ENCODE results near the gene EEF1E1. TPM values are rescaled to one million over a fixed set of nuclear protein-coding genes. Genes with fewer than 3 reads are reported as not detected.

Gene EEF1E1
- total RNA-seq, 1 donor from 2014 or later: 44.5 TPM

GRCh38 chr6:8110725-8111124, 8.4 kb upstream of the EEF1E1 start:
- H3K79me2 ChIP-seq (ENCODE audit: insufficient read depth, low read length): no peaks in the 10 kb centered on the region
- no peak overlapping the region for H3K4me2 ChIP-seq (ENCODE audit: low read length)
- H3K4me1 Mint-ChIP-seq (ENCODE audit: low read depth, unreplicated experiment): peaks cover 5% of the 10 kb centered on the region
- H3K9me3 Mint-ChIP-seq (ENCODE audit: unreplicated experiment): peaks cover 2% of the 10 kb centered on the region
- peaks cover 11% of the 10 kb centered on the region for H3K4me1 ChIP-seq (ENCODE audit: insufficient read depth, low read length)
- no peak overlapping the region for H3K27ac Mint-ChIP-seq (ENCODE audit: unreplicated experiment)
- no peak overlapping the region for H3K4me3 Mint-ChIP-seq (ENCODE audit: unreplicated experiment)
- peaks cover 5% of the 10 kb centered on the region for H3K27me3 Mint-ChIP-seq (ENCODE audit: low read depth, unreplicated experiment)
- peaks cover 3% of the 10 kb centered on the region for H3K9me3 ChIP-seq (ENCODE audit: insufficient read depth, low read depth, low read length)
- no peak for FAIRE-seq
- H4K20me1 ChIP-seq (ENCODE audit: insufficient read depth, low read length): no peaks in the 10 kb centered on the region
- no peaks in the 10 kb centered on the region for H3K27me3 ChIP-seq (ENCODE audit: insufficient read depth, low read length)
- no peak overlapping the region for H3K4me3 ChIP-seq (ENCODE audit: insufficient read depth, low read depth, low read length)
- H2AFZ ChIP-seq (ENCODE audit: low read depth, low read length): no peak overlapping the region
- H3K36me3 ChIP-seq (ENCODE audit: insufficient read depth, low read length): no peaks in the 10 kb centered on the region
- DNase-seq (ENCODE audit: low read depth): no peak
- TF ChIP-seq CTCF (IDR thresholded peaks at IDR 0.05; ENCODE audit: insufficient read depth, low read depth, low read length) (no peak), EZH2 (IDR thresholded peaks at IDR 0.05; ENCODE audit: insufficient read depth, low read length) (no peak)
- H3K36me3 Mint-ChIP-seq (ENCODE audit: low read depth, unreplicated experiment): no peaks in the 10 kb centered on the region
- H3K27ac ChIP-seq (ENCODE audit: low read depth, low read length): no peak overlapping the region
- H3K9ac ChIP-seq (ENCODE audit: low read length): no peak overlapping the region

DNA sequence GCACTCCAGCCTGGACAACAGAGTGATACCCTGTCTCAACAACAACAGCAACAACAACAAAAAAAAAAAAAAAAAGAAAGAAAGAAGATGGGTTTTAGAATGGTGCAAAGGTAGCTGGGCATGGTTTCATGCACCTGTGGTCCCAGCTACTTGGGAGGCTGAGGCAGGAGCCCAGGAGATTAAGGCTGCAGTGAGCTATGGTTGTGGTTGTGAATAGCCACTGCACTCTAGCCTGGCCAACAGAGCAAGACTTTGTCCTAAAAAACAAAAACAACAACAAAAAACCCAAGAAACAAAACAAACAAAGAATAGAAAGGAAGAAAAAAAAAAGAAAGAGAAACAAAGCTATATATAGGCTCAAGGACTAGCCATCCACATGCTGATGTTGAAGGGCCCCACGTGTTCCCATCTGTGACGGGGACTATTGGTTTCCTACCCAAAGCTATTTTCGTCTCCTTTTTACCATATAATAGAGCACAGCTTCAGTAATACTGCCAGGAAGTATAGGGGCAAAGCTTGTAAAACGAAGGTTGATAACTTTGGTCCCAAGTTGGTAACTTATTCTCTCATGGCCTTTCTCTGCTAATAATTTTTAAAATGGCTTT, 7.9 kb upstream of the EEF1E1 start:
- Histone ChIP-seq H3K9me3 (ENCODE audit: insufficient read depth, low read depth, low read length) (no peaks in the 10 kb centered on the region), H4K20me1 (ENCODE audit: insufficient read depth, low read length) (no peaks in the 10 kb centered on the region), H3K36me3 (ENCODE audit: insufficient read depth, low read length) (no peaks in the 10 kb centered on the region), H3K4me1 (ENCODE audit: insufficient read depth, low read length) (peaks cover 11% of the 10 kb centered on the region), H3K4me2 (ENCODE audit: low read length) (no peak overlapping the region), H2AFZ (ENCODE audit: low read depth, low read length) (no peak overlapping the region), H3K4me3 (ENCODE audit: insufficient read depth, low read depth, low read length) (no peak overlapping the region), H3K27me3 (ENCODE audit: insufficient read depth, low read length) (no peaks in the 10 kb centered on the region), H3K79me2 (ENCODE audit: insufficient read depth, low read length) (no peaks in the 10 kb centered on the region), H3K9ac (ENCODE audit: low read length) (no peak overlapping the region), H3K27ac (ENCODE audit: low read depth, low read length) (no peak overlapping the region)
- FAIRE-seq: no peak
- no peak overlapping the region for H3K4me3 Mint-ChIP-seq (ENCODE audit: unreplicated experiment)
- peaks cover 5% of the 10 kb centered on the region for H3K4me1 Mint-ChIP-seq (ENCODE audit: low read depth, unreplicated experiment)
- peaks cover 2% of the 10 kb centered on the region for H3K9me3 Mint-ChIP-seq (ENCODE audit: unreplicated experiment)
- peaks cover 5% of the 10 kb centered on the region for H3K27me3 Mint-ChIP-seq (ENCODE audit: low read depth, unreplicated experiment)
- DNase-seq (ENCODE audit: low read depth): no peak
- no peak for TF ChIP-seq EZH2 (IDR thresholded peaks at IDR 0.05; ENCODE audit: insufficient read depth, low read length)
- TF ChIP-seq CTCF (IDR thresholded peaks at IDR 0.05; ENCODE audit: insufficient read depth, low read depth, low read length): no peak
- no peaks in the 10 kb centered on the region for H3K36me3 Mint-ChIP-seq (ENCODE audit: low read depth, unreplicated experiment)
- H3K27ac Mint-ChIP-seq (ENCODE audit: unreplicated experiment): no peak overlapping the region

DNA sequence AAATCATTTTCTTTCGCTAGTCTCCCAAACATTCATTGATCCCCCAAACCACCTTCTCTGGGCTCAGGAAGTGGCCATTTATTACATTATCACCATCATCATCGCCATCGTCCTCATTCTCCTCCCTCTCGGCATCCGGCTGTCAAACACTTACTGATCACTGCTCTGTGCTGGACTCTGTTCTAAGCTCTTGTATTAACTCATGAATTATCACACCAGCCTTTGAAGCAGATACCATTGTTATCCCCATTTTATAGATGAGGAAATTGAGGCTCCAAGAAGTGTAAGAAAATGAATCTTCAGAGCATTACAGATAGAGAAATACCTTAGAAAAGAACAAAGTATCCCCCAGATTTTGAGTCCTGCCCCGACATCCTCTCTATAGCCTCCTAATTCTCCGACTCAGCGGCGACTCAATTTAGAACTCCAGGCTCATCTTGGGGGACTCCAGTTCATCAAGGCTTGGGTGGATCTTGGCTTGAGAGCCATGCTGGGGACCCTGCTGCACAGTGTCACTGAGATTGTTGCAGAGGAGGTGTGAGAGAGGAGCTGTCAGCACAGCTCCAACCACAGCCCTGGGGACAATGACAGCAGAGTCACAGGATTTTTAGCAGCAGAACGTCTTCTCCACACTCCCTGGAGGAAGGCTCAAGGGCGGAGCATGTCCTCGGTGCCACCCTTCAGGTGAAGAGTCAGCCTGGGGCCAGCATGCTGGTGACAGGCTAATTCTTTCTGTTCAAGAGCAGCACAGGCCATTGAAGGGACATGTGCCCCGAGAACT, 6.6 kb upstream of the EEF1E1 start:
- Histone ChIP-seq H3K36me3 (ENCODE audit: insufficient read depth, low read length) (no peaks in the 10 kb centered on the region), H3K4me1 (ENCODE audit: insufficient read depth, low read length) (peaks cover 11% of the 10 kb centered on the region), H3K27ac (ENCODE audit: low read depth, low read length) (peak overlapping the region; percentile 66), H3K9ac (ENCODE audit: low read length) (peak overlapping the region; percentile 13), H3K27me3 (ENCODE audit: insufficient read depth, low read length) (no peaks in the 10 kb centered on the region), H3K4me3 (ENCODE audit: insufficient read depth, low read depth, low read length) (peak overlapping the region; percentile 3), H2AFZ (ENCODE audit: low read depth, low read length) (no peak overlapping the region), H3K4me2 (ENCODE audit: low read length) (peak overlapping the region; percentile 58), H3K79me2 (ENCODE audit: insufficient read depth, low read length) (no peaks in the 10 kb centered on the region), H4K20me1 (ENCODE audit: insufficient read depth, low read length) (no peaks in the 10 kb centered on the region), H3K9me3 (ENCODE audit: insufficient read depth, low read depth, low read length) (no peaks in the 10 kb centered on the region)
- DNase-seq (ENCODE audit: low read depth) (no peak), FAIRE-seq (no peak)
- Mint-ChIP-seq H3K27ac (ENCODE audit: unreplicated experiment) (peak overlapping the region; percentile 81), H3K36me3 (ENCODE audit: low read depth, unreplicated experiment) (no peaks in the 10 kb centered on the region), H3K9me3 (ENCODE audit: unreplicated experiment) (peaks cover 2% of the 10 kb centered on the region), H3K4me1 (ENCODE audit: low read depth, unreplicated experiment) (peaks cover 5% of the 10 kb centered on the region), H3K27me3 (ENCODE audit: low read depth, unreplicated experiment) (peaks cover 4% of the 10 kb centered on the region), H3K4me3 (ENCODE audit: unreplicated experiment) (no peak overlapping the region)
- TF ChIP-seq EZH2 (IDR thresholded peaks at IDR 0.05; ENCODE audit: insufficient read depth, low read length) (no peak), CTCF (IDR thresholded peaks at IDR 0.05; ENCODE audit: insufficient read depth, low read depth, low read length) (no peak)
